Astrocyte (in vitro differentiated cells and primary cell): ENCODE measurements around the gene FAM90A26.
"Not testable (repeated sequence)": the region's sequence is repeated elsewhere in the genome, so short reads cannot be mapped to it uniquely, and the experiment has no call there.

Experiments
- EZH2 ChIP-seq: IDR thresholded peaks from 2 replicates; pipeline ENCODE4 v1.6.1; 2012; ENCODE audit warnings: mild to moderate bottlenecking, low read length, inconsistent platforms; ENCODE audit not compliant: insufficient read depth
- TF ChIP-seq, protein P1 (sequence below): IDR thresholded peaks from 2 replicates; pipeline ENCODE4 v1.5.1; 2011; ENCODE audit warnings: low read depth, mild to moderate bottlenecking, inconsistent platforms, low read length, moderate library complexity; ENCODE audit not compliant: insufficient read depth

DNA sequence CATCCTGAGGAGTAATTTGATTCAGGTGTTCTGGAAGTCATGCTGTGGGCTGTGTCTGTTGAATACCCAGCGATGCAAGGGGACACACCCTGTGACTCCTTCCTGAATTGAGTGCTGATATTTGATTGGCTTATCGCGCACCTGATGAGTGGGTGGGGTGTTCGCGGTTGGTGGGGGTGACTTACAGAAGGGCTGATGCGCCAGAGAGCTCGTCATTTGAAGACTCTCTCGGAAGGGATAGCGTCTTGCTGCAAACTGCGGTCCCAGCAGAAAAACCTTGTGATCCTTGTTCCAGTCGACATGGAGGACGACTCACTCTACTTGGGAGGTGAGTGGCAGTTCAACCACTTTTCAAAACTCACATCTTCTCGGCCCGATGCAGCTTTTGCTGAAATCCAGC lies 44.9 kb downstream of the FAM90A26 start, which contains the start of gene USP17L11:
- TF ChIP-seq, protein P1, sequence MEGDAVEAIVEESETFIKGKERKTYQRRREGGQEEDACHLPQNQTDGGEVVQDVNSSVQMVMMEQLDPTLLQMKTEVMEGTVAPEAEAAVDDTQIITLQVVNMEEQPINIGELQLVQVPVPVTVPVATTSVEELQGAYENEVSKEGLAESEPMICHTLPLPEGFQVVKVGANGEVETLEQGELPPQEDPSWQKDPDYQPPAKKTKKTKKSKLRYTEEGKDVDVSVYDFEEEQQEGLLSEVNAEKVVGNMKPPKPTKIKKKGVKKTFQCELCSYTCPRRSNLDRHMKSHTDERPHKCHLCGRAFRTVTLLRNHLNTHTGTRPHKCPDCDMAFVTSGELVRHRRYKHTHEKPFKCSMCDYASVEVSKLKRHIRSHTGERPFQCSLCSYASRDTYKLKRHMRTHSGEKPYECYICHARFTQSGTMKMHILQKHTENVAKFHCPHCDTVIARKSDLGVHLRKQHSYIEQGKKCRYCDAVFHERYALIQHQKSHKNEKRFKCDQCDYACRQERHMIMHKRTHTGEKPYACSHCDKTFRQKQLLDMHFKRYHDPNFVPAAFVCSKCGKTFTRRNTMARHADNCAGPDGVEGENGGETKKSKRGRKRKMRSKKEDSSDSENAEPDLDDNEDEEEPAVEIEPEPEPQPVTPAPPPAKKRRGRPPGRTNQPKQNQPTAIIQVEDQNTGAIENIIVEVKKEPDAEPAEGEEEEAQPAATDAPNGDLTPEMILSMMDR: not testable (repeated sequence)
- TF ChIP-seq EZH2: not testable (repeated sequence)
